KBM-7 (cell line): Measurements from ENCODE around the gene SPRY1.

ENCODE experiments used
- DNase-seq: peaks from one replicate; pipeline ENCODE4 v3.0.0-alpha.2; 2015
- in situ Hi-C: fragments of 300-500 bp; cut with MboI; formaldehyde crosslinking; loops from 2 replicates; pipeline ENCODE4 v1.14.3; 2020; ENCODE audit warnings: low sequenced_read_pairs, low pct_unique_long_range_greater_than_20kb, mixed read lengths

SPRY1 gene

DNA sequence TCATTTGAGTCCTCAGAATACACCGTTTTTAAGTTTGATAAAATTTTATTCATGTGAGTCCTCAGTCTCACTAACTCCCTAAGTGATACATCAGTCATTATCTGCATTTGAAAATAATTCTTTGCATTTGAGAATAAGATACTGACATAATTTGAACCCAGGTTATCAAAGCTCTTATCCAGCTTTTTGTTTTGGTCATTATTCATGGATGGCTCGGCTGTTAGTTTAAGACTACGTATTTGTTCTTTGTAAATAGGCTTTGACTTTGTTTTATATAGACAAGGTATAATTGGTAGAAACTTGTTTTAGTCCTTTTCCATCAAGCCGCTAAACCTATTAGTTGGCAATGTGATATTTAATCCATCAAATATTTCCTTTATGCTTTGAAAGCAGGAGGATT lies 7.9 kb downstream of the SPRY1 start:
- DNase-seq, result no peak
- in situ Hi-C loops, result no loop called here

- no peak for DNase-seq
- in situ Hi-C loops, result no loop called here
Measured at GRCh38 chr4:123405267-123405865, 8.8 kb downstream of the SPRY1 start.

GRCh38 chr4:123406872-123407271 lies 10.3 kb downstream of the SPRY1 start:
- in situ Hi-C loops, result no loop called here
- DNase-seq, result no peak

DNA sequence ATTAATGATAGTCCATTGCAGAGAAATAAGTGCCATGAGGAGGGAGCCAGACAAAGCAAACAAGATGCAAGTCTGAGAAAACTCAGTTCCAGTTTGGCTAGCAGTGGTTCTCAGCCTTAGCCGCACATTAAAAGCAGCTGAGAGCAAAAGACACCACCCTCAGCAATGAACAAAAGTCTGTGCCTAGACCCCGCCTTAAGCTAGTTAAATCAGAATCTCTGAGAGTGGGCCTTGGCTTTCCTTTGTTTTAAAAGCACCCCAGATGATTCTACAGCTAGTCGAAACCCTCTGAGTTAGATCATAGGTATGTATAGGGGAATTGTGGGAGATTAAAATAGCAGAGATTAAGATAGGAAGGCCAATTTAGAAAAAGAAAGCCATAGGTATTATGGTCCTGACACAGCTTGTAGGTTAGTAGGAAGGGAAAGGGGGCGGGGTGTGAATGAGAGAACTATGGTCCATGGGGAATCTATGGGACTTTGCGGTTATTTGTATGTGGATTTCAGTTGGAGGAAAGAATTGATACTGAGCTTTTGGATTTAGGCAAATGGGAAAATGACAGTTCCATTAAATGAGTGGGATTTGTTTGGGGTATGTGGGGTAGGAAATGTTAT lies 12.0 kb downstream of the SPRY1 start:
- no peak for DNase-seq
- in situ Hi-C loops, result no loop called here

GRCh38 chr4:123409334-123409733 lies 12.7 kb downstream of the SPRY1 start:
- in situ Hi-C loops, result no loop called here
- DNase-seq, result no peak

GRCh38 chr4:123411514-123411913 lies 14.9 kb downstream of the SPRY1 start:
- in situ Hi-C loops, result no loop called here
- no peak for DNase-seq

DNA sequence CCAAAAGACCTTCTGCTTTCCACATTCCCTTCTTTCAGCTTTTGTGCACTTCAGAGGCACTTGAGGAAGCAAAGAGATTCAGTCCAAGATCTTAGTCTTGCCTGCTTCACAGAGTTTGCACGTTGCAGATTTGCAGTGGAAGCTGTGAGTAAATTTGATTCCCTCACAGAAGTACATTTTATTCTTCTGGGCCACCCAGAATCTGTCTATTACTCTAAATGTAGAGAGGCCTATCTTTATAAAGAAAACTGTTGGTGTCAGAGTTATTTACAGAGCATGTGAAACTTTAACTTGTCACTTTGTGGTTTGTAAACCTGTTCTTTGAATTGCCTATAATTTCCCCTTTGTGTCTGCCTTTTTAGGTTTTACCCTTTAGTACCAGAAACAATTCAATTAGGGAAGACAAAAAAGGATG lies 15.5 kb downstream of the SPRY1 start:
- peak; percentile 24 for DNase-seq
- in situ Hi-C loops, result no loop called here

DNA sequence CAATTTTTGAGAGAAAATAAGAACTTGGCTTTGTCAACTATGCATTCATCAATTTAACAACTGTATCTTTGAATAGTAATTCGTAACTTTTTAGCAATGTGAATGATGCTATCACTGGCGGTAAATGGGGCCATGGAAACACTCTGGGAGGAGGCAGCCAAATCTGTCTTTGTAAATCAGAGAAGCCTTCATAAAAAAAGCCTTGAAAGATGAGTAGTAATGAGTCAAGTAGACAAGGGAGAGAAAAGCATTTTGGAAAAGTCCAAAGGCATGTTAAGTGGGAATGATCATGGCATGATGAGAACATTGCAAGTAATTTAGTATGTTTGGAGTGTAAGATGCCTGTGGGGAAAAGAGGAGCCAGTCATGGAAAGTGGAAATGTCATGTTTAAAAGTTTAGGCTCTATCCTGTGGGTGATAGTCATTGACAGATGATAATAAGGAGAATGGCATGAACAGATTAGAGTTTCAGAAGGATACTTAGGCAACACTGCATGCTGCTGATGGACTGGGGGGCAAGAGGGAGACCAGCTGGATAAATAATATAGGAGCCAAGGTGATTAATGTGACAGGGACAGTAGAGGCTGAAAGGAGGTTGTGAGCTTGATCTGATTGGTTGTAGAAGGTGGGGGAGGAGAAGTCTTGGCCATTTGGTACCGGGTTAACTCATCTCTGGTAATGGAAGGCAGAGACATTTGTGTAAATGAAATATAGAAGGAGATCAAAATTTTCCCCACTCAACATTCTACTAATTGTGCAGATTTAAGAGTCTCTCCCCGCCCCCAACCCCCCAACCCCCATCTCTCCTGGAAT lies 16.3 kb downstream of the SPRY1 start:
- in situ Hi-C loops, result no loop called here
- DNase-seq, result no peak

DNA sequence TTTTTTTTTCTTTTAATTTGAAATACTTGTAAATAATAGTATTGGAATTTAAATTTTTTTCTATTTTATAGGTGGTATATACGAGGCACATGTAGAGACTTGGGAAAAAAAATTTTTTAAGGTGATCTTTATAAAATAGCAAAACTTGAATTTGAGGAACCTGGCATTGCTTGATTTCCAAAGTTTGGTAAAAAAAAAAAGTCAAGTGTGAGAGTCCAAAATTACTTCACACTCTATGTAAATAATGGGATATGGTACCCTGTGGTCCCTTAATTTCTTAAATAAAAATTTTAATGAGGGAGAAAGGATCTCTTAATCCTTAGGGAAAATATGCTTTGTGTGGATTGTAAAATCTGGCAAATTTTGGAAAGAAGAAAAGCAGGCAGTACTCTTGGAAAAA lies 19.0 kb downstream of the SPRY1 start:
- DNase-seq, result no peak
- in situ Hi-C loops, result no loop called here

DNA sequence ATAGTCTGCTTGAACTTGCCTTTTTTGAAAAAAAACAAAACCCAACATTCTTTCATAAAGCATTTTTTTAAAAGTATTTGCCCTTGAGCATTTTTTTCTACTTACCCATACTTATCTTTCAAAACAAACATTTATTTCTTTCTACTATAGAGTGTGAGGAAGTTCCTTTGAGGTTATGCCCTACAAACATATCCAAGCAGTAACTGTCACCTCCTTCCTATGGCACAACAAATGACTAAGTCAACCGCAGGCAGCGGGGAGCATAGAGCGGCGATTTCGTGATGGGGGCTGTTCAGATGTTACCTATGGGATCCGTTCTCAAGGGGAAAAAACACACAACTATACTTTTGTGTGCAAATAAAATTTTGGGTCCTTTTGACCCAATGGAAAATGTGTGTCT lies 19.4 kb downstream of the SPRY1 start:
- in situ Hi-C loops, result no loop called here

DNA sequence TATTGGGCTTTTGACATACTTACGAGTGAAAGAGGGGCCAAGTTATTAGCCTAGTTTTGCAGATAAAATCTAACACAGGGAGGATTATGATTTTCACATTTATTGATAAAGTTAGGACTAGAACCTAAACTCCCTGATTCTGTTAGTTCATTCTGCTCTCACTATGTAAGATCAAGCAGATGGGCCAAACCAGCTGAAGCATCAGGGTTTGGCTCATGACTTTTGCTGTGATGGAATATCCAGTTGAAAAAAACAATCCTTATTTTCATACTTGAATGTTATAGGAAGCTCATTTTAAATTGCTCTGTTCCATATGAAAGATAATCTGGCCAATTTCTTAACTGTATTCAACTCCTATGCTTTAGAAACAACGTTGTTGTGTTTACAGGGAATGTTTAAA lies 21.2 kb downstream of the SPRY1 start:
- in situ Hi-C loops, result no loop called here
- DNase-seq, result no peak

More for the DNA sequence above, 19.4 kb downstream of the SPRY1 start:
- peak; percentile 78 for DNase-seq

DNA sequence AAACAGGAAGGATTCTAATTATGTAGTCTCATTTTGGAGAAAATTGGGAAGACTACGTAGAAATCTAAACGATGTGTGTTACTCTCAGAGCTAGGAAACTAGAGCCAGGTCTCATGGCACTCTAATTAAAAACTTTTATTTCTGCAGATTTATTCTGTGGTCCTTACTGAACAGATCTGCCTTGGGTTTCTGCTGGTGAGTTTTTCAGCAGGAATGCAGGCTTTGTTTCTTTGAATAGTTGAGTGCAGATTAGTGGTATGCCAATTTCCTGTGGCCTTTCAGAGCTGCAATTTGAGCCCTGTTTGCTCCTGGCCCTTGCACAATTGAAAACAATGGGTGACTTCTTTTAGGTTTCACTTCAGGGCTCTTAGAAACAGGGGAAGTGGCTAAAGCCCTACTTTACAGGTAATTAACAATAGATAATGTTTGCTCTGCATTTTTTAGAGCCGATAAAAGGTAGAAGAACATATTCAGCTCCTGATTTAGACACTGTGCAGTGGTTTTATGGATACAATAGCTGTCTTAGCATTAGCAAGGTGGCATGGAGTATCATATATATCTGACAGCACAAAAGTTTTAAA lies 21.8 kb downstream of the SPRY1 start:
- peak; percentile 85 for DNase-seq
- in situ Hi-C loops, result no loop called here

- in situ Hi-C loops, result no loop called here
- no peak for DNase-seq
Measured at GRCh38 chr4:123419885-123420755, 23.5 kb downstream of the SPRY1 start.

DNA sequence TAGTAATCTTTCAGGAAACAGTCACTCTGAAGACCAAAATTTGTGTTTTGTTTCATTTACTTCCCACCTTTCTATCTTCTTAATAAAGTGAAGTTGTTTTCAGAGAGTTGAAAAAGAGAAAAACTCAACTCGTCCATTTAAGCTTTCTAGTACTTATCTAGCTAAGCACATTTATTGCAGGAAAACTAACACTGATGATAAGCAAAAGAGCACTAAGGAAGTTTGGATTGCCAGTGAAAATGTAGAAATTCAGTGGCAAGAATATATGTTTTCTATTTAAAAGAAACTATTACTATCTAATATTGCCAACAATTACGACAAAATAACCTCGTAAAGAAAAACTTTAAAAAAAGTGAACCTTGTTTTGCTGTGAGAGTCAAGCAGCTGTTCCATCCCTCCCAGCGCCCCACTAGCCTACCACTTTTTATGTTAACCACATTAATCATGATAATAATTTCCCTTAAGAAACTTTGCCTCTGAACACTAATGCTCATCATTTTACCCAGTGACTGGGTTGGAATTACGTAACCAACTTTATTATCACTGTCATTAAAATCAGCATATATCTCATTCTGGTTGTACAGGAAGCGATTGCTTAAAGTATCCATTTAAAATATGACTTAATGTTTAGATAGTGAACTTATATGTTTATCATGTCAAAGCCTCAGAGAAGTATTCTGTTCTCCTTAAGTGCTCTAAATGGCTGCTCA lies 24.8 kb downstream of the SPRY1 start:
- in situ Hi-C loops, result no loop called here
- no peak for DNase-seq

- in situ Hi-C loops, result no loop called here
- no peak for DNase-seq
Measured at GRCh38 chr4:123421937-123422781, 25.6 kb downstream of the SPRY1 start.

DNA sequence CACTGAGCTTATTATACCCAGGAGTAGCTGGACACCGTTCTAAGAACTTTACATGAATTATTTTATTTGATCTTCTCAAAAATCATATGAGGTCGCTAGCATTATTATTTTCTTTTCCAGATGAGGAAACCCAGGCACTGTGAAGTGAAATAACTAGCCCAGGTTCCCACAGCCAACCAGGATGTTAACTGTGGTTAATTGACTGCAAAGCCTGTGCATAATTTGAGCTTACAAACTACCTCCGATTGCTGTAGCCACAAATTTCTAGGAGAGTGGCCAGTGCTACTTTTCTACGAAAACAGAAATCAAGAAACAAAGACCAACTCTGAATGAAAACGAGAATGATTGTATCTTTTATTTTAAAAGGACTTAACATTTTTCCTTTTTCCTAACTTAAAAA lies 27.2 kb downstream of the SPRY1 start:
- DNase-seq, result no peak
- in situ Hi-C loops, result no loop called here

DNA sequence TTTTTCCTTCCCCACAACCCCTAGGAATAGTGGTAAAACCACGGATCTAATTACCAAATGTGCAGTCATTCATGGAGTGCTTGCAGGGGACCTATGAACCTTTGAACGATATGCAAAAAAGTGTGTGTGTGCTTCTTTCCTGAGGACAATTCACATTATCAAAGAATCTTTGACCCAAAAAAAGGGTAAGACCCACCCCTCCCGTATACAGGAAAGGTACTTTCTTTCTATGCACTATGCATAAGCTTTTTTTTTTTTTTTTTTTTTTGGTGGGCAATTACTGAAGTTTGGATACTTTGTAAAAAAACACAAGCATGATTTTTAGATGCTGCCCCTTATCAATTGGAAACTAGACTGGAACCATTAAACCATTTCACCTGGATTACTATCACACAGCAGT lies 31.4 kb downstream of the SPRY1 start:
- DNase-seq, result no peak
- in situ Hi-C loops, result no loop called here

DNA sequence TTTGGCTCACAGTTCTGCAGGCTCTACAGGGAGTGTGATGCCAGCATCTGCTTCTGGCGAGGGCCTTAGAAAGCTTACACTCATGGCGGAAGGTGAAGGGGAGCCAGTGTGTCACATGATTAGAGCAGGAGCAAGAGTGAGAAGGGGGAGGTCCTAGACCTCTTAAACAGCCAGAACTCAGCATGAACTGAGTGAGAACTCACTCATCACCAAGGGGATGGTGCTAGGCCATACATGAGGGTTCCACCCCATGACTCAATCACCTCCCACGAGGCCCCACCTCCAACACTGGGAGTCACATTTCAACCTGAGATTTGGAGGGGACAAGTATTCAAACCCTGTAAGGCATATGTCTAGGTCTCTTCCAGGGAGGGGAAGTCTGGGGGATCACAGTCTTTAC lies 33.4 kb downstream of the SPRY1 start:
- no peak for DNase-seq
- in situ Hi-C loops, result no loop called here
